Esophagus squamous epithelium (tissue), 4 donors: Measurements from ENCODE around the gene SRP68.

Experiments used
- CTCF ChIP-seq, 6 experiments: fragments of 450-650 bp in 4 of 6; fragments of 200-600 bp in 2 of 6; sonication (generic) in 2 of 6; IDR thresholded peaks; one replicate each; pipeline ENCODE4 v1.5.1; 2016 to 2019; ENCODE audit warnings: antibody characterized with exemption in 6 of 6, mild to moderate bottlenecking in 4 of 6, moderate library complexity in 4 of 6
- POLR2A ChIP-seq, 4 donors: fragments of 450-650 bp; IDR thresholded peaks; one replicate each; pipeline ENCODE4 v1.6.1; 2017; ENCODE audit warnings: antibody characterized with exemption in 4 of 4, mild to moderate bottlenecking in 4 of 4, moderate library complexity in 3 of 4

- TF ChIP-seq CTCF (IDR thresholded peaks at IDR 0.05) (no peak), POLR2A (IDR thresholded peaks at IDR 0.05) (no peak)
Measured at GRCh38 chr17:76074390-76075363, 2.4 kb upstream of the SRP68 start, which contains the start of gene GALR2.
